NCI-H2171 treated with DMSO at 0.1 percent for 48 hours (cell line): ENCODE results near the gene CDK14.
"Not testable (repeated sequence)": the region's sequence is repeated elsewhere in the genome, so short reads cannot be mapped to it uniquely, and the experiment has no call there.

Experiments
- DNase-seq: peaks from one replicate; lab custom pipeline; 2025; lab: John Stamatoyannopoulos, UW

Gene CDK14

GRCh38 chr7:90719155-90719554 lies 123.0 kb downstream of the CDK14 start:
- DNase-seq: no peak

GRCh38 chr7:90720984-90721760 lies 125.1 kb downstream of the CDK14 start:
- DNase-seq: no peak

GRCh38 chr7:90721869-90722431 lies 125.8 kb downstream of the CDK14 start:
- DNase-seq: no peak

- DNase-seq: no peak
These were observed 127.1 kb downstream of the CDK14 start for GRCh38 chr7:90723233-90723632.

GRCh38 chr7:90723866-90724265 lies 127.7 kb downstream of the CDK14 start:
- no peak for DNase-seq

GRCh38 chr7:90726120-90726519 lies 130.0 kb downstream of the CDK14 start:
- no peak for DNase-seq

GRCh38 chr7:90726623-90727022 lies 130.5 kb downstream of the CDK14 start:
- no peak for DNase-seq

GRCh38 chr7:90727412-90727811 lies 131.3 kb downstream of the CDK14 start:
- no peak for DNase-seq

GRCh38 chr7:90728568-90728967 lies 132.4 kb downstream of the CDK14 start:
- no peak for DNase-seq

GRCh38 chr7:90735611-90736280 lies 139.6 kb downstream of the CDK14 start:
- DNase-seq: not testable (repeated sequence)

- DNase-seq: no peak
These were observed 140.2 kb downstream of the CDK14 start for GRCh38 chr7:90736316-90736715.

GRCh38 chr7:90736968-90737939 lies 141.1 kb downstream of the CDK14 start:
- DNase-seq: no peak

- no peak for DNase-seq
These were observed 142.1 kb downstream of the CDK14 start for GRCh38 chr7:90738249-90738648.

GRCh38 chr7:90739716-90740115 lies 143.6 kb downstream of the CDK14 start:
- no peak for DNase-seq

GRCh38 chr7:90740386-90740785 lies 144.3 kb downstream of the CDK14 start:
- DNase-seq: no peak

- DNase-seq: no peak
These were observed 147.5 kb downstream of the CDK14 start for GRCh38 chr7:90743626-90744025.

GRCh38 chr7:90747516-90747915 lies 151.4 kb downstream of the CDK14 start:
- no peak for DNase-seq

GRCh38 chr7:90749262-90749661 lies 153.1 kb downstream of the CDK14 start:
- no peak for DNase-seq

- peak; percentile 25 for DNase-seq
These were observed 153.7 kb downstream of the CDK14 start for GRCh38 chr7:90749774-90750173.

- no peak for DNase-seq
These were observed 155.5 kb downstream of the CDK14 start for GRCh38 chr7:90751595-90751994.

GRCh38 chr7:90752051-90752450 lies 155.9 kb downstream of the CDK14 start:
- DNase-seq: no peak

GRCh38 chr7:90755041-90755440 lies 158.9 kb downstream of the CDK14 start:
- no peak for DNase-seq
